HepG2 (cell line): Measurements from ENCODE around the gene RAD54L2. TPM values are rescaled to one million over a fixed set of nuclear protein-coding genes. Genes with fewer than 3 reads are reported as not detected.
A peak's percentile ranks its signal among the peaks of the same experiment; 100 is the strongest.

Source experiments
- ASH2L ChIP-seq: fragments of 300-600, 200-600 bp; sonication (generic); IDR thresholded peaks from 2 replicates; pipeline ENCODE4 v1.7.0; 2017; ENCODE audit warnings: low read depth, mild to moderate bottlenecking, moderate library complexity, mixed read lengths, low read length; ENCODE audit not compliant: insufficient read length
- ETV5 ChIP-seq: IDR thresholded peaks from 2 replicates; pipeline ENCODE4 v1.6.1; 2018; ENCODE audit warnings: missing biosample characterization, missing genetic modification reagents, inconsistent platforms, borderline replicate concordance
- SRSF4 ChIP-seq: fragments of 200-400 bp; formaldehyde crosslinking; IDR thresholded peaks from one replicate; pipeline ENCODE4 v1.6.1; 2018; ENCODE audit warnings: mild to moderate bottlenecking, low read depth, low read length, moderate library complexity; ENCODE audit not compliant: poor library complexity, severe bottlenecking
- THAP11 ChIP-seq: IDR thresholded peaks from 2 replicates; pipeline ENCODE4 v1.6.1; 2016; ENCODE audit warnings: missing biosample characterization, missing genetic modification reagents
- TP53 ChIP-seq: sonication (generic); formaldehyde crosslinking; conservative IDR thresholded peaks from 2 replicates; pipeline ENCODE4 v1.4.0; 2020; ENCODE audit warnings: missing genetic modification reagents
- ZBTB10 ChIP-seq: sonication (generic); formaldehyde crosslinking; IDR thresholded peaks from 2 replicates; pipeline ENCODE4 v1.4.0; 2020; ENCODE audit warnings: missing genetic modification reagents, borderline replicate concordance
- ZNF143 ChIP-seq: sonication (generic); formaldehyde crosslinking; IDR thresholded peaks from 2 replicates; pipeline ENCODE4 v1.4.0; 2020; ENCODE audit warnings: missing genetic modification reagents
- ZNF446 ChIP-seq: sonication (generic); formaldehyde crosslinking; IDR thresholded peaks from 2 replicates; pipeline ENCODE4 v1.5.0; 2020; ENCODE audit warnings: mild to moderate bottlenecking, missing genetic modification reagents
- ZNF549 ChIP-seq: sonication (generic); formaldehyde crosslinking; IDR thresholded peaks from 2 replicates; pipeline ENCODE4 v1.5.0; 2020; ENCODE audit warnings: missing genetic modification reagents
- ZNF605 ChIP-seq: sonication (generic); formaldehyde crosslinking; IDR thresholded peaks from 2 replicates; pipeline ENCODE4 v1.8.0; 2022; ENCODE audit warnings: mild to moderate bottlenecking, missing genetic modification reagents
- ZNF687 ChIP-seq: sonication (generic); formaldehyde crosslinking; IDR thresholded peaks from 2 replicates; pipeline ENCODE4 v1.5.1; 2020; ENCODE audit warnings: mild to moderate bottlenecking, missing genetic modification reagents, moderate library complexity
- ZNF737 ChIP-seq: sonication (generic); formaldehyde crosslinking; IDR thresholded peaks from 2 replicates; pipeline ENCODE4 v1.5.0; 2020; ENCODE audit warnings: missing genetic modification reagents, mild to moderate bottlenecking, borderline replicate concordance
- ZNF773 ChIP-seq: sonication (generic); formaldehyde crosslinking; IDR thresholded peaks from 2 replicates; pipeline ENCODE4 v1.4.0; 2020; ENCODE audit warnings: missing genetic modification reagents, borderline replicate concordance
- ZNF776 ChIP-seq: sonication (generic); formaldehyde crosslinking; IDR thresholded peaks from 2 replicates; pipeline ENCODE4 v1.4.0; 2020; ENCODE audit warnings: mild to moderate bottlenecking, missing genetic modification reagents
- polyA plus RNA-seq, 8 experiments: library from polyadenylated mRNA; depleted of rRNA in 3 of 8; stranded (reverse) in 7 of 8; unstranded in 1 of 8; fragments of >200 nt; fragmentation: Illumina TruSeq in 4 of 8; extraction: Trizol in 4 of 8; gene quantifications; 2 replicates each; pipeline versions ENCODE4 v1.2.1 to v1.2.3, GENCODE V29; 2011 to 2016; ENCODE audit warnings: low read depth in 4 of 8, missing spikeins in 1 of 8, mixed read lengths in 1 of 8; ENCODE audit not compliant: insufficient read depth in 1 of 8
- total RNA-seq, 5 experiments: library from RNA; depleted of rRNA; stranded (reverse); fragments of >200 nt; fragmentation: Illumina TruSeq; extraction: Trizol; gene quantifications; 2 replicates each; pipeline ENCODE4 v1.2.3, GENCODE V29; 2016; ENCODE audit warnings: low read depth in 1 of 5
- TF ChIP-seq, protein P1 (sequence below): IDR thresholded peaks from 2 replicates; pipeline ENCODE4 v1.6.1; 2012; ENCODE audit warnings: low read depth, low read length, improper control_type of control experiment
- TF ChIP-seq, protein P2 (sequence below): sonication (generic); formaldehyde crosslinking; IDR thresholded peaks from 2 replicates; pipeline ENCODE4 v1.4.0; 2020; ENCODE audit warnings: missing genetic modification reagents; ENCODE audit errors: not compliant biosample characterization
- TF ChIP-seq, protein P3 (sequence below): sonication (generic); formaldehyde crosslinking; IDR thresholded peaks from 2 replicates; pipeline ENCODE4 v1.8.1; 2023; ENCODE audit warnings: mild to moderate bottlenecking, missing genetic modification reagents, borderline replicate concordance

The RAD54L2 gene
- total and polyA plus RNA-seq, 2 of the 13 experiments (the other 11 are each of a cell fraction or from before 2014, with no cell fraction given), result 5.5 to 14.8 TPM

GRCh38 chr3:51538459-51539290, at the start of gene RAD54L2 (continued):
- peak; percentile 99 for TF ChIP-seq ASH2L
- peak; percentile 92 for TF ChIP-seq ZNF776 (CRISPR knock-in tag)
- TF ChIP-seq ZNF687, result peak; percentile 93
- TF ChIP-seq THAP11 (CRISPR knock-in tag), result peak; percentile 95
- peak; percentile 76 for TF ChIP-seq ZNF143 (CRISPR knock-in tag)
- TF ChIP-seq ZNF549 (CRISPR knock-in tag), result no peak
- TF ChIP-seq, protein P1, sequence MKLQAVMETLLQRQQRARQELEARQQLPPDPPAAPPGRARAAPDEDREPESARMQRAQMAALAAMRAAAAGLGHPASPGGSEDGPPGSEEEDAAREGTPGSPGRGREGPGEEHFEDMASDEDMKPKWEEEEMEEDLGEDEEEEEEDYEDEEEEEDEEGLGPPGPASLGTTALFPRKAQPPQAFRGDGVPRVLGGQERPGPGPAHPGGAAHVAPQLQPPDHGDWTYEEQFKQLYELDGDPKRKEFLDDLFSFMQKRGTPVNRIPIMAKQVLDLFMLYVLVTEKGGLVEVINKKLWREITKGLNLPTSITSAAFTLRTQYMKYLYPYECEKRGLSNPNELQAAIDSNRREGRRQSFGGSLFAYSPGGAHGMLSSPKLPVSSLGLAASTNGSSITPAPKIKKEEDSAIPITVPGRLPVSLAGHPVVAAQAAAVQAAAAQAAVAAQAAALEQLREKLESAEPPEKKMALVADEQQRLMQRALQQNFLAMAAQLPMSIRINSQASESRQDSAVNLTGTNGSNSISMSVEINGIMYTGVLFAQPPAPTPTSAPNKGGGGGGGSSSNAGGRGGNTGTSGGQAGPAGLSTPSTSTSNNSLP, result no peak
- no peak for TF ChIP-seq TP53 (CRISPR knock-in tag)
- peak; percentile 69 for TF ChIP-seq ETV5
- TF ChIP-seq ZBTB10 (CRISPR knock-in tag), result no peak; the same call in 1 of the 2 replicates
- TF ChIP-seq ZNF605 (CRISPR knock-in tag), result peak; percentile 80; the same call in 1 of the 2 replicates
- no peak for TF ChIP-seq ZNF737 (CRISPR knock-in tag)
- TF ChIP-seq, protein P2, sequence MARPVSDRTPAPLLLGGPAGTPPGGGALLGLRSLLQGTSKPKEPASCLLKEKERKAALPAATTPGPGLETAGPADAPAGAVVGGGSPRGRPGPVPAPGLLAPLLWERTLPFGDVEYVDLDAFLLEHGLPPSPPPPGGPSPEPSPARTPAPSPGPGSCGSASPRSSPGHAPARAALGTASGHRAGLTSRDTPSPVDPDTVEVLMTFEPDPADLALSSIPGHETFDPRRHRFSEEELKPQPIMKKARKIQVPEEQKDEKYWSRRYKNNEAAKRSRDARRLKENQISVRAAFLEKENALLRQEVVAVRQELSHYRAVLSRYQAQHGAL (CRISPR knock-in tag), result no peak
- TF ChIP-seq ZNF773 (CRISPR knock-in tag), result no peak
- no peak for TF ChIP-seq SRSF4
- TF ChIP-seq, protein P3, sequence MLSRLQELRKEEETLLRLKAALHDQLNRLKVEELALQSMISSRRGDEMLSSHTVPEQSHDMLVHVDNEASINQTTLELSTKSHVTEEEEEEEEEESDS, result peak; percentile 74; the same call in 1 of the 2 replicates
- TF ChIP-seq ZNF446 (CRISPR knock-in tag), result peak; percentile 89
